Left lung (tissue), 10 donors: ENCODE results near the gene TLE2. TPM values are rescaled to one million over a fixed set of nuclear protein-coding genes. Genes with fewer than 3 reads are reported as not detected.

Experiments used
- ATAC-seq: fragments of 200-7000 bp; cut with Tn5 transposase; one replicate; pipeline ENCODE4 v1.9.1; 2020; ENCODE audit warnings: moderate library complexity
- DNase-seq, 4 donors: peaks; one replicate each; pipeline ENCODE4 v3.0.0-alpha.2; 2013 to 2020
- H3K27ac ChIP-seq, 2 donors: fragments of 200-600 bp; sonication (generic) in 1 of 2; one replicate each; pipeline versions ENCODE4 v1.5.0 to v1.8.0; 2020 to 2021
- H3K27me3 ChIP-seq, 2 donors: fragments of 200-600 bp; sonication (generic) in 1 of 2; one replicate each; pipeline versions ENCODE4 v1.5.0 to v1.8.0; 2020 to 2021
- H3K36me3 ChIP-seq, 2 donors: fragments of 200-600 bp; sonication (generic) in 1 of 2; one replicate each; pipeline versions ENCODE4 v1.5.0 to v1.8.0; 2020 to 2021
- H3K4me1 ChIP-seq, 2 donors: fragments of 200-600 bp; one replicate each; pipeline ENCODE4 v1.8.0; 2021
- H3K4me3 ChIP-seq, 2 donors: fragments of 200-600 bp; sonication (generic) in 1 of 2; one replicate each; pipeline versions ENCODE4 v1.5.0 to v1.8.0; 2020 to 2021; ENCODE audit warnings: mild to moderate bottlenecking in 1 of 2
- H3K9me3 ChIP-seq, 2 donors: fragments of 200-600 bp; sonication (generic) in 1 of 2; one replicate each; pipeline versions ENCODE4 v1.5.0 to v1.8.0; 2020 to 2021
- intact Hi-C, 2 donors: fragments of 100-400 bp; cut with DNase I; formaldehyde crosslinking; loops; one replicate each; pipeline versions ENCODE4 v1.11.2 to v1.14.2; 2022
- polyA plus RNA-seq, 6 donors: library from polyadenylated mRNA; unstranded; fragments of 120-200 nt; gene quantifications; one replicate each; pipeline ENCODE4 v1.2.1, GENCODE V29; 2013; ENCODE audit not compliant: insufficient read length in 6 of 6
- total RNA-seq, 2 donors: library from RNA; stranded (reverse); fragmentation: NEBNext Ultra II Directional; extraction: Animal tissue kit (Norgen Biotek cat#: 25700); gene quantifications; one replicate each; pipeline ENCODE4 v1.2.1, GENCODE V29; 2021
- TF ChIP-seq, protein P1 (sequence below), 2 donors: fragments of 200-600 bp; sonication (generic) in 1 of 2; IDR thresholded peaks; one replicate each; pipeline versions ENCODE4 v1.5.0 to v1.8.0; 2021; ENCODE audit warnings: antibody characterized with exemption in 2 of 2
- donor health status: DM: no; HTN: yes; CAD: no.
- donor health status: DM: no; HTN: no; CAD: no.

Gene TLE2
- total and polyA plus RNA-seq, 8 donors: 35.2 to 244 (median 159) TPM

DNA sequence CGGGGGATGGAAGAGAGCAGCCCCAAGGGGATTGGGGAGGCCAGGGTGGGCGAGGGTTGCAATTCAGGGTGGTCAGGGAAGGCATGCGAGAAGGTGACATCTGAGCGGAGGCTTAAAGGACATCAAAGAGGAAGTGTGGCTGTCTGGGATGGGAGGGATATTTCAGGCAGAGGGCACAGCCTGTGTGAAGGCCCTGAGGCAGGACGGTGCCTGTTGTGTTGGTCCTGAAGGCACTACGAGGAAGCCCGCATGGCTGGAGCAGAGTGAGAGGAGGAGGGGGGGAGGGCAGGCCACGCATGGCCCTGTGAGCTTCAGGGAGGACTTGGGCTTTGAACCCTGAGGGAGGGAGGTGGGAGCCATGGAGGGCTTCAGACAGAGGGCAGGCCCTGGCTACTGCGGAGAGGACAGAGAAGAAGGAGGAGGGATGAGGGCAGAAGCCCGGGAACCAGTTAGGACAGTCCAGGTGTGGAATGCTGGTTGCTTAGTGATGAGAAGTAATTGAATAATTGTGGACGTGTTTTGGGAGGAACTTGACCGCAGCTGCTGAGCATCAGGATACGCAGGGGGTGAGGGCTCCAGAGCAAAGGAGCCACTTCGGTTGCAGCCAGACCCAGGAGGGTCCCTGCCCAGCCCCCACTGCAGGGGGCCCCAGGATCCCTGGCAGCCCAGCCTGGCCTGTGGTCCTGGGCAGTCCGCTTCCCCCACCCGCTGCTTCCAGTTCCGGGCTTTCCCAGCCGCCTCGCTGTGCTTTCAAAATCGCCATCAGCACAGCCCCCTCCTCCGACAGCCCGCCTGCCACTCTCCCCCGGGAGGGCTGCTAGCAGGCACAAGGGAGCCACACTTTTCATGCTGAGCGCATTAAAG is 45.5 kb downstream of the TLE2 start:
- intact Hi-C loops: no loop called here
- H3K27ac ChIP-seq: peak overlapping the region; percentile 50 to 66
- peak overlapping the region in 1 of 2 donors; percentile 23 for H3K4me3 ChIP-seq
- H3K4me1 ChIP-seq: peaks cover 18 to 21% of the 10 kb centered on the region in 2 donors
- DNase-seq (peak in 3 of 4 donors; percentile 48 to 86 (median 76)), ATAC-seq (peak; percentile 65)
- no peaks in the 10 kb centered on the region for H3K36me3 ChIP-seq
- TF ChIP-seq, protein P1, sequence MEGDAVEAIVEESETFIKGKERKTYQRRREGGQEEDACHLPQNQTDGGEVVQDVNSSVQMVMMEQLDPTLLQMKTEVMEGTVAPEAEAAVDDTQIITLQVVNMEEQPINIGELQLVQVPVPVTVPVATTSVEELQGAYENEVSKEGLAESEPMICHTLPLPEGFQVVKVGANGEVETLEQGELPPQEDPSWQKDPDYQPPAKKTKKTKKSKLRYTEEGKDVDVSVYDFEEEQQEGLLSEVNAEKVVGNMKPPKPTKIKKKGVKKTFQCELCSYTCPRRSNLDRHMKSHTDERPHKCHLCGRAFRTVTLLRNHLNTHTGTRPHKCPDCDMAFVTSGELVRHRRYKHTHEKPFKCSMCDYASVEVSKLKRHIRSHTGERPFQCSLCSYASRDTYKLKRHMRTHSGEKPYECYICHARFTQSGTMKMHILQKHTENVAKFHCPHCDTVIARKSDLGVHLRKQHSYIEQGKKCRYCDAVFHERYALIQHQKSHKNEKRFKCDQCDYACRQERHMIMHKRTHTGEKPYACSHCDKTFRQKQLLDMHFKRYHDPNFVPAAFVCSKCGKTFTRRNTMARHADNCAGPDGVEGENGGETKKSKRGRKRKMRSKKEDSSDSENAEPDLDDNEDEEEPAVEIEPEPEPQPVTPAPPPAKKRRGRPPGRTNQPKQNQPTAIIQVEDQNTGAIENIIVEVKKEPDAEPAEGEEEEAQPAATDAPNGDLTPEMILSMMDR (IDR thresholded peaks at IDR 0.05): no peak
- peaks cover 0 to 29% of the 10 kb centered on the region in 2 donors for H3K27me3 ChIP-seq
- H3K9me3 ChIP-seq: no peaks in the 10 kb centered on the region

DNA sequence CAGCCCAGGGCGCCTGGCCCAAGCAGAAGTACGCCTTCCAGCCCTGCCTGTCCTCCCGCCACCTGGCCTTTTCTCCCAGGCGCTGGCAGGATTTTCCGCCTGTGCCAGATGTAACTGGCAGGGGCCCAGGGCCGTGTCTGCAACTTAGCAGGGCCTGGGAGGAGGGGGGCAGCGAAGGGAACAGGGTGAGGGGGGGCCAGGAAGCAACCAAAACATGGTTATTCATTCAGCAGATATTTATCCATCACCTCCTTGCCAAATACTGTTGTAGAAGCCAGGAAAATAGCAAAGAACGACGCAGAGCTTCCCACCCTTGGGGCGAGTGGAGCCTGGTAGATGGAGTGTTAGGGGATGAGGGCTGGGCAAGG is 46.1 kb downstream of the TLE2 start:
- intact Hi-C loops: no loop called here
- H3K4me1 ChIP-seq: peaks cover 18 to 27% of the 10 kb centered on the region in 2 donors

DNA sequence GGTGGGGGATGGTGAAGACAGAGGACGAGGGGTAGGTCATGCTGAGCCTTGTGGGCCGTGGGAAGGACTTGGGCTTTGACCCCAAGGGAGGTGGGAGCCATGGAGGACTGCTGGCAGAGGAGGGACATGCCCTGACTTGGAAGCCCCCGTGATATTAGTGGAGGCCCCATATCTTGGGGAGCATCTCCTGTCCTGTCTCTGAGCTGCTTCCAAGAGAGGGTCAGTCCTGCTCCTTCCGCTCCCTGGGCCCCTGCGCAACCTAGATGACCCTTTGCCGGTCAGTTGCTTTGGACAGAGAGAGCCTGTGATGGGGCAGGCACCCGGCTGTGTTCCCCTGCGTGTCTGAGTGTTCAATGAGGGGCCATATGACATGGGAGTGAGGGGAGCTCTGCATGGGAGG is 46.5 kb downstream of the TLE2 start:
- intact Hi-C loops: no loop called here
- H3K27ac ChIP-seq: peak overlapping the region; percentile 13 to 66
- TF ChIP-seq, protein P1 (IDR thresholded peaks at IDR 0.05): no peak
- H3K4me3 ChIP-seq: no peak overlapping the region
- H3K4me1 ChIP-seq: peaks cover 18 to 31% of the 10 kb centered on the region in 2 donors
- no peak for ATAC-seq
- peaks cover 0 to 29% of the 10 kb centered on the region in 2 donors for H3K27me3 ChIP-seq
- no peak for DNase-seq
- no peaks in the 10 kb centered on the region for H3K9me3 ChIP-seq
- H3K36me3 ChIP-seq: no peaks in the 10 kb centered on the region

More for the DNA sequence above, 46.1 kb downstream of the TLE2 start:
- Histone ChIP-seq H3K27ac (peak overlapping the region; percentile 50 to 66), H3K4me3 (no peak overlapping the region), H3K27me3 (peaks cover 0 to 29% of the 10 kb centered on the region in 2 donors), H3K9me3 (no peaks in the 10 kb centered on the region), H3K36me3 (no peaks in the 10 kb centered on the region)
- ATAC-seq (peak; percentile 57), DNase-seq (peak in 3 of 4 donors; percentile 63 to 92 (median 84))
- TF ChIP-seq, protein P1 (IDR thresholded peaks at IDR 0.05): no peak

GRCh38 chr19:2981898-2982297 is 47.2 kb downstream of the TLE2 start:
- H3K4me1 ChIP-seq: peaks cover 18 to 38% of the 10 kb centered on the region in 2 donors
- ATAC-seq (no peak), DNase-seq (no peak)
- no peaks in the 10 kb centered on the region for H3K9me3 ChIP-seq
- no peak overlapping the region for H3K27ac ChIP-seq
- H3K27me3 ChIP-seq: peaks cover 0 to 29% of the 10 kb centered on the region in 2 donors
- TF ChIP-seq, protein P1 (IDR thresholded peaks at IDR 0.05): no peak
- intact Hi-C loops: no loop called here
- no peaks in the 10 kb centered on the region for H3K36me3 ChIP-seq
- no peak overlapping the region for H3K4me3 ChIP-seq

GRCh38 chr19:2978772-2979171 is 50.3 kb downstream of the TLE2 start:
- Histone ChIP-seq H3K9me3 (no peaks in the 10 kb centered on the region), H3K4me1 (peaks cover 34 to 61% of the 10 kb centered on the region in 2 donors), H3K27me3 (peaks cover 0 to 15% of the 10 kb centered on the region in 2 donors), H3K27ac (no peak overlapping the region), H3K4me3 (no peak overlapping the region), H3K36me3 (no peaks in the 10 kb centered on the region)
- intact Hi-C loops: no loop called here
- TF ChIP-seq, protein P1 (IDR thresholded peaks at IDR 0.05): no peak
- DNase-seq (no peak), ATAC-seq (no peak)
